ENCODE measurements around the gene TTL. TPM values are rescaled to one million over a fixed set of nuclear protein-coding genes. Genes with fewer than 3 reads are reported as not detected.

The TTL gene
- polyA plus RNA-seq, 1 donor from 2014 or later: 1.3 TPM

DNA sequence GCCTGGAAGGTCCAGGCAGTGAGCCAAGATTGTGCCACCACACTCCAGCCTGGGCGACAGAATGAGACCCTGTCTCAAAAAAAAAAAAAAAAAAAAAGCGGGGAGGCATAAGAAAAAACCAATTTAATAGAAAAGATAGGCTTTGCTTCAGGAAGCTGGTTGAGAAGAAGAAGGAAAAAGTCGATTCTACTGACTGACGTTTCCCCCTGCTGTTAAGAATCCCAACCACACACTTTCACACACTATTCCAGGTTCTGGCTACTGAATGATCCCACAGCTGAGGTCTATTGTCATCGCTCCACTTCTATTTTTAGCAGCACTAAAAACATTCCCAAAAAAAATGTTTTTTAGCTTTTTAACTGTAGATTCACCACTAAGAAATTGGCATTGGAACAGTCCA, 95.8 kb downstream of the TTL start:
- Mint-ChIP-seq H3K4me1 (peaks cover 5 to 9% (median 5%) of the 10 kb centered on the region in 3 donors), H3K27ac (no peak overlapping the region), H3K4me3 (no peak overlapping the region)

GRCh38 chr2:112579241-112579640, 97.3 kb downstream of the TTL start:
- no peaks in the 10 kb centered on the region for H3K27me3 Mint-ChIP-seq
- H3K4me1 Mint-ChIP-seq: peaks cover 11 to 14% (median 13%) of the 10 kb centered on the region in 3 donors
- peaks cover 4% of the 10 kb centered on the region for H3K36me3 Mint-ChIP-seq

More for the DNA sequence above, 95.8 kb downstream of the TTL start:
- Mint-ChIP-seq H3K27me3 (no peaks in the 10 kb centered on the region), H3K36me3 (peaks cover 2% of the 10 kb centered on the region), H3K9me3 (no peaks in the 10 kb centered on the region)

GRCh38 chr2:112580084-112580483, 98.1 kb downstream of the TTL start:
- Mint-ChIP-seq H3K9me3 (peaks cover 0 to 4% (median 0%) of the 10 kb centered on the region in 3 donors), H3K36me3 (peaks cover 4% of the 10 kb centered on the region), H3K27ac (no peak overlapping the region), H3K4me3 (no peak overlapping the region), H3K27me3 (no peaks in the 10 kb centered on the region), H3K4me1 (peaks cover 15 to 19% (median 18%) of the 10 kb centered on the region in 3 donors)

More at GRCh38 chr2:112579241-112579640, 97.3 kb downstream of the TTL start:
- H3K4me3 Mint-ChIP-seq: no peak overlapping the region
- no peak overlapping the region for H3K27ac Mint-ChIP-seq
- peaks cover 0 to 4% (median 0%) of the 10 kb centered on the region in 3 donors for H3K9me3 Mint-ChIP-seq

DNA sequence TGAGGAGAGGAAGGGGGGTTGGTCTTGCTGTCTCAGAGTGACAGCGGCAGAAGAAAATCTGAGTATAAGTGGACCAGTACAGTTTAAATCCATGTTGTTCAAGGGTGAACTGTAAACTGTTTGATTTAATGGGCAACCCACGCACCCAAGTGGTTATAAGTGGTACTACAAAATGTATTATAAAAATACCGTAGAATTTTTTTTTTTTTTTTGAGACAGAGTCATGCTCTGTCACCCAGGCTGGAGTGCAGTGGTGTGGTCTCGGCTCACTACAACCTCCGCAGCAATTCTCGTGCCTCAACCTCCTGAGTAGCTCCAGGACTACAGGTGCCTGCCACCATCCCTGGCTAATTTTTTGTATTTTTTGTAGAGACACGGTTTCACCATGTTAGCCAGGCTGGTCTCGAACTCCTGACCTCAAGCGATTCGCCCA, 100.4 kb downstream of the TTL start:
- H3K27me3 Mint-ChIP-seq: no peaks in the 10 kb centered on the region
- H3K27ac Mint-ChIP-seq: peak overlapping the region in 2 of 3 donors; percentile 46 to 84
- peaks cover 8% of the 10 kb centered on the region for H3K36me3 Mint-ChIP-seq
- H3K9me3 Mint-ChIP-seq: peaks cover 0 to 4% (median 0%) of the 10 kb centered on the region in 3 donors
- H3K4me3 Mint-ChIP-seq: peak overlapping the region; percentile 38 to 78 (median 64)
- peaks cover 22 to 23% (median 22%) of the 10 kb centered on the region in 3 donors for H3K4me1 Mint-ChIP-seq

- peaks cover 22 to 23% (median 23%) of the 10 kb centered on the region in 3 donors for H3K4me1 Mint-ChIP-seq
Observed at GRCh38 chr2:112583497-112584133, 101.7 kb downstream of the TTL start.

DNA sequence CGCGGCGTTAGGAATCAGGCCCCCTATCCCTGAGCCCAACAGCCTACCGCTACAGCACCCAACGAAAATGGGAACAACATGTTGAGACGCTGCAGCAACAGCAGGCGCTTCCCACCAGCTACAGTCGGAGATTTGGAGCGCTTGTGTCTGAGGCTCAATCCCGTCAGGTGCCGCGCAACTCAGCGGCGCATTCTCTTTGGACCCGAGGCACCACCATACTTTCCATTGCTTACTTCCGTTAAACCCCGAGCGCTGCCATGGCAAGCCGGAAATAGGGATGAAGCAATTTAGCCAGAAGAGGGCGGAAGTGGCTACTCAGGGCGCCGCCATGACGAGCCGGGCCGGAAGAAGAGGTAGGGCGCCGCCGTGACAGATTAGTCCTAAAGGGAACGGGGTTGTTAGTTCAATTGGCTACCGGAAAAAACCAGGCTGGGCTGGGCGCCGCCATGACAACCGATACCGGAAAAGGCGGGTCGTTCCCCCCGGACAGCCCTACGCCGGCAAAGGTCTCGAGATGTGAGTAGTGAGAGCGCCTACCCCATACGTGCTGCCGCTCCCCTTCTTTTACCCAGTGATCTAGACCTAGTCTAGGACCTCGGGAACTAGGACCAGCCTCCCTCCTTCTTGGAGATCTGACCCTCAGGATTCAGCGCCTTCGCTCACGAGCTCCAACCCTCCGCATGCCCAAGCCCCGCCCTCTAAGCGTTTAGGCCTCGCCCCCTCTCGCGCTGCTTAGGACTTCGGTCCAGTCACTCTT, 102.4 kb downstream of the TTL start, which contains the start of gene CHCHD5:
Gene CHCHD5, plus strand, starts transcription at position 476 of the 757 bp plus-strand sequence. Its CDS starts 39 bp downstream, at position 515.
- Mint-ChIP-seq H3K27me3 (no peaks in the 10 kb centered on the region), H3K9me3 (peaks cover 0 to 4% (median 0%) of the 10 kb centered on the region in 3 donors), H3K36me3 (peaks cover 13% of the 10 kb centered on the region), H3K4me3 (peak within 1 kb of the TSS; percentile 92 to 97 (median 96)), H3K4me1 (peaks cover 22 to 23% (median 23%) of the 10 kb centered on the region in 3 donors), H3K27ac (peak within 1 kb of the TSS; percentile 93 to 99 (median 96))

More at GRCh38 chr2:112583497-112584133, 101.7 kb downstream of the TTL start:
- H3K4me3 Mint-ChIP-seq: peak overlapping the region; percentile 92 to 97 (median 96)
- peak overlapping the region; percentile 93 to 99 (median 96) for H3K27ac Mint-ChIP-seq
- H3K9me3 Mint-ChIP-seq: peaks cover 0 to 4% (median 0%) of the 10 kb centered on the region in 3 donors
- H3K27me3 Mint-ChIP-seq: no peaks in the 10 kb centered on the region
- H3K36me3 Mint-ChIP-seq: peaks cover 12% of the 10 kb centered on the region

DNA sequence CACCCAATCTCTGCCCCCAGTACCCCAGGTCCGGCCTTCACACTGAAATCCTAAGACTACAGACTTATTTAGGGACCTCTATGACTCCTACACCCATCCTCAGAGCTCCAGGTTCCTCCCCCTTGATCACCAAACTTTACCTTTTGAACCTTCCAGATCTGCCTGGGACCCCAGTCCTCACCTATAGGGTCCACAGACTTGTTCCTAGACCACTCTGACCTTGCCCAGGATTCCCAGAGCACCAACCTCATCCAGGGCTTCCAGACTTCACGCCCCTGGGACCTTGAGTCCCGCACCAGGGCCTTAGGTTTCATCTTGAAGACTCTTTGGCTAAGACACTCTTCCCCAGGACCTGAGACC, 102.9 kb downstream of the TTL start:
- H3K9me3 Mint-ChIP-seq: peaks cover 0 to 4% (median 0%) of the 10 kb centered on the region in 3 donors
- peak overlapping the region; percentile 93 to 99 (median 96) for H3K27ac Mint-ChIP-seq
- no peaks in the 10 kb centered on the region for H3K27me3 Mint-ChIP-seq
- peaks cover 19 to 23% (median 20%) of the 10 kb centered on the region in 3 donors for H3K4me1 Mint-ChIP-seq
- peak overlapping the region; percentile 92 to 97 (median 96) for H3K4me3 Mint-ChIP-seq
- peaks cover 13% of the 10 kb centered on the region for H3K36me3 Mint-ChIP-seq

DNA sequence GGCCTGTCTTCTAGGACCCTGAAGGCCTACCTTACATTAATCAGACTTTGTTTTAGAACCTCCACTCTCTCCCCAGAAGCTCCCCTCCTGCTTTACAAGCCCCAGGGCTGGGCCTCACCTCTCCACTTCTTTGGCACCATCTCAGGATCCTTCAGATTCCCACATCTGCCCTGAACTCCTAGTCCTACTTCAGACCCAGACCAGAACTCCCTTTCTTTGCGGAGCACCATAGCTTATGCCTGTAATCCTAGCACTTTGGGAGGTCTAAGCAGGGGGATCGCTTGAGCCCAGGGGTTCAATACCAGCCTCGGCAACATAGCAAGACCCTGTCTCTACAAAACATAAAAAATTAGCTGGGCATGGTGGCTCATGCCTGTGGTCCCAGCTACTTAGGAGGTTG, 103.4 kb downstream of the TTL start:
- peaks cover 13% of the 10 kb centered on the region for H3K36me3 Mint-ChIP-seq
- H3K4me1 Mint-ChIP-seq: peaks cover 19 to 23% (median 20%) of the 10 kb centered on the region in 3 donors
- peak overlapping the region in 2 of 3 donors; percentile 93 to 96 for H3K27ac Mint-ChIP-seq
- H3K4me3 Mint-ChIP-seq: peak overlapping the region; percentile 92 to 97 (median 96)
- H3K9me3 Mint-ChIP-seq: peaks cover 0 to 4% (median 0%) of the 10 kb centered on the region in 3 donors
- no peaks in the 10 kb centered on the region for H3K27me3 Mint-ChIP-seq

GRCh38 chr2:112585873-112586464, 104.0 kb downstream of the TTL start:
- peak overlapping the region in 2 of 3 donors; percentile 49 to 80 for H3K27ac Mint-ChIP-seq
- peaks cover 13% of the 10 kb centered on the region for H3K36me3 Mint-ChIP-seq
- peaks cover 0 to 4% (median 0%) of the 10 kb centered on the region in 3 donors for H3K9me3 Mint-ChIP-seq
- peaks cover 19 to 23% (median 20%) of the 10 kb centered on the region in 3 donors for H3K4me1 Mint-ChIP-seq
- H3K4me3 Mint-ChIP-seq: peak overlapping the region in 3 of 4 donors; percentile 41 to 96 (median 93)
- no peaks in the 10 kb centered on the region for H3K27me3 Mint-ChIP-seq

DNA sequence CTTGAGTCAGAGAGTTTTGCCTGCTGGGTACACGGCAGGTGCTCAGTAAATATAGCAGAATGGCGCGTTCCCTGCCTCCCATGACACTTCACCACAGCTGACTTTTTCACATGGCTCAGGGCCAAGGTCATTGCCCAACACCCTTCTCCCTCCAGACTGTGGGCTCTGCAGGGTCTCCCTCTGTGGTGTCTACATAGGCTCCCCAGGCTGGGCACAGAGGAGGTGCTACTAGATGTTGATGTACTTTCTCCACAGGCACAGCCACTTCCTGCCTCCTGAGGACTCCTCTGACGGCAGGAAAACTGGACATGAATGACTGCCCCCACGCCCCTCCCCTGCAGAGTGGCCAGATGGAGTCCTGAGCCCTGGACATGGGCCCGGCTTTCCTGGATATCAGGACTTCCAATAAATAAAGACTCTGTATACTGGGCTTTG, 106.7 kb downstream of the TTL start:
- peak overlapping the region in 1 of 3 donors; percentile 34 for H3K27ac Mint-ChIP-seq
- peak overlapping the region in 1 of 4 donors; percentile 62 for H3K4me3 Mint-ChIP-seq
- peaks cover 0 to under 1% (median 0%) of the 10 kb centered on the region in 3 donors for H3K9me3 Mint-ChIP-seq
- H3K36me3 Mint-ChIP-seq: peaks cover 13% of the 10 kb centered on the region
- peaks cover 10 to 13% (median 12%) of the 10 kb centered on the region in 3 donors for H3K4me1 Mint-ChIP-seq
- H3K27me3 Mint-ChIP-seq: no peaks in the 10 kb centered on the region

Other genes starting within 250 kb of the TTL start
- gene ZC3H8, start 227.1 kb upstream of the TTL start, polyA plus RNA-seq: 18.3 TPM
- gene ZC3H6, start 206.6 kb upstream of the TTL start, polyA plus RNA-seq: 7.5 TPM
- 3.8 TPM for gene RGPD8, start 48.5 kb upstream of the TTL start, polyA plus RNA-seq
- gene POLR1B, start 60.3 kb downstream of the TTL start, polyA plus RNA-seq: 18.5 TPM
- gene CHCHD5, start 102.5 kb downstream of the TTL start, polyA plus RNA-seq: 39.7 TPM
- gene SLC20A1, start 163.8 kb downstream of the TTL start, polyA plus RNA-seq: 19.3 TPM
- gene NT5DC4, start 238.9 kb downstream of the TTL start, polyA plus RNA-seq: not detected

Measured in IgD-negative memory B cell (primary cell).